Stromal cell of bone marrow (primary cell): ENCODE results near the gene RUNDC3A.

Experiments
- DNase-seq: peaks from one replicate; pipeline ENCODE4 v3.0.0-alpha.2; 2012; ENCODE audit warnings: low read depth

RUNDC3A gene

DNA sequence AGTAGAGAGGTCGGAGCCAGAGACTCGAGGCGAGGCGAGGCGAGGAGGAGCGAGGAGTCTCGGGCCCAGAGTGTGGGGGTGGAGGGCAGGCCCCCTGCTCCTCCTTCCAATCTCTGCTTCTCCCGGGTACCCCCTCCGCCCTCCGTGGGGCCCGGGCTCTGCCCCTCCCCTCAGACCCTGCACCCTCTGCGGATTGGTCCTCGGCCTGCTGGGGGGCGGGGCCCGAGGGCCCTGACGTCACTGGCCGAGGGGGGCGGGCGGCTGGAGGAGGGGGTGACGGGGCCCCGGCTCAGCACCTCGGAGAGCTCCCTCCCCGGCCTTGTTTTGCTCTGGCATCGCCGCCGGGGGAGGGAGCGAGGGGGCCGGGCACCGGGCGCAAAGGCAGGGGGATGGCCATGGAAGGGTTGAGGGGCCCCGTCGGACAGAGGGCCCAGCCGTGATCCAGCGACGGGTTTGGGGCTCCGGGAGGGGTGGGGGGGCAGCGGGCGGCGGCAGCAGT lies at the start of gene RUNDC3A:
Gene RUNDC3A (plus strand): TSS at position 282 of the 499 bp plus-strand sequence. CDS start 232 bp downstream, outside the sequence.
- DNase-seq: peak; percentile 31

DNA sequence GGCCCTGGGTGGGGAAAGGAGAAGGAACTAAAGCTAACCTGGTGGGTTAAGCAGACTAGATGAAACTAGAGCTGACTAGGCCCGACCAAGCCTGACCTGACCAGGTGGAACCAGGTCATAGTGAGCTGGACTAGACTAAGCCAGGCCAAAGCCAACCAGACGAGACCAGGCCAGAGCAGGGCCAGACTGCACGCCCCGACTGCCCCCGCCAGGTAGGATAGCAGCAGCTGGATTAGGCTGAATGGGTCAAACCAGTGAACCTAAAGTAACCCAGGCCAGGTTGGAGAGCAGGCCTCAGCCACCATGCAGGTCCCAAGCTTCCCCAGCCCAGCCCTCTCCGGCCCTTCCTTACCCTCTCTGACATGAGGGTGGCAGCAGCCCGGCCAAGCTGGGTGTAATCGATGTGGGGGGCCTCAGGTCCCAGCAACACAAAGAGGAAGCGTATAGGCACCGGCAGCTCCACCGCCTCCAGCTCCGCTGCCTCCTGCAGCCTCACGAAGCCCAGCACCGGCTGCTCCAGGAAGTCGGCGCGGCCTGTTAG lies 49.5 kb upstream of the RUNDC3A start:
- DNase-seq: no peak

DNA sequence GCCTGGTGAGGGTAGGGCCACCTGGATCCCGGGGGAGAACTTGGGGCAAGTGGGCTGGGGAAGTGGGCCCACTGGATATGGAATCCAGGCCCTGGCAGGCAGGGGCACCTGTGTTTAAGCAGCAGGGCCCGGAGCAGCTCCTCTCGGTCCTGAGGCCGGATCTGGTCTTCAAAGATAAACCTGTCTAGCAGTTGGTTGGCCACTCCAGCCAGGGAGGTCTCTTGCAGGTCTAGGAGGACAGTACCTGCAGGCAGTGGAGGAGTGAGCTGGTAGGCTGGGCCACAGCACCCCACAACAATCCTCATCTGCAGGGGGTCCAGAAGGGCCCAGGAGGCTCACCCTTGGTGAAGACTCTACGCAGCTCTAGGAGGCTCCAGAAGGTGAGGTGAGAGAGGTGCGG lies 48.1 kb upstream of the RUNDC3A start:
- no peak for DNase-seq

DNA sequence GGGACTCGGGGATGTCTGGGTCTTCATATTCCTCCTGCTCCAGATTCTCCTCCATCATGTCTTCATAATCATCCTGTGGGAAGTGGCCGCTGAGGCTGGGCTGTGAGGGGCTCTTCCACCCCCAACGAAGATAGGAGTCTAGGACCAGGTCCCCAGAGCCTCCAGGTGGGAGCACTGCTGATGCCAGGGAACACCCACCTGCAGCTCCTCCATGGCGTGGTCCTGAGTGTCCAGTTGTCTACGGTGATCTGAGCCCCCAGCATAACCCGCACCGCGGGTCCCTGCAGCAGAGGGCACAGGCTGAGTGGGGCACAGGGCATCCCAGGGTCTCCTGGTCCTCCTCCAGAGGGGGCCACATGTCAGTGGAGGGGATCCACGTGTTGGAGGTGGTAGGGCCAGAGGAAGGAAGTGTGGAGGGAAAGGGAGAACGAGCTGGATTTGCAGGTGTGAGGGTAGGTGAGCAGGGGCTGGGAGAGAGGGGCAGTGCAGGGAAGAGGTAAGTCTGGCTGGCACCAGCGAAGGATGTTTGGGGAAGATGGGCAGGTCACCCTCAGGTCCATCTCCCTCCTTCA lies 45.7 kb upstream of the RUNDC3A start:
- DNase-seq: no peak

DNA sequence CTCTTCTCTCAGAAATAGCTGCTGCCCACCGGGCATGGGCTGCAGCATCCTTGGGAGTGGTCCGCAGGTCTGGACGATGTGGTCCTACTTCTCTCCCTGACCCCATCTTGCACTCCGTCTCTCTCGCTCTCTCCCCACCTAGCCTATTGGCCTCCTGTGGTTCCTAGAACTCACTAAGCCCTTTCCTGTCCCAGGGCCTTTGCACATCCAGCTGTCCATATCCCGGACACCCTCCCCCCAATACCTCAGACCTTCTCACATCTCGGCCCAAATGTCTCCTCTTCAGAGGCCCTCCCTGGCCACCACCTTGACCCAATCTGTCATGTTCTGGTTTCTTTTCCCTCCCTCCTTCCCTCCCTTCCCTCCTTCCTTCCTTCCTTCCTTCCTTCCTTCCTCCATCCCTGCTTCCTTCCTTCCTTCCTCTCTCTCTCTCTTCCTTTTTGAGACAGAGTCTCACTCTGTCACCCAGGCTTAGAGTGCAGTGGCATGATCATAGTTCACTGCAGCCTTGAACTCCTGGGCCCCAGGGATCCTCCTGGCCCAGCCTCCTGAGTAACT lies 45.0 kb upstream of the RUNDC3A start:
- DNase-seq: no peak

DNA sequence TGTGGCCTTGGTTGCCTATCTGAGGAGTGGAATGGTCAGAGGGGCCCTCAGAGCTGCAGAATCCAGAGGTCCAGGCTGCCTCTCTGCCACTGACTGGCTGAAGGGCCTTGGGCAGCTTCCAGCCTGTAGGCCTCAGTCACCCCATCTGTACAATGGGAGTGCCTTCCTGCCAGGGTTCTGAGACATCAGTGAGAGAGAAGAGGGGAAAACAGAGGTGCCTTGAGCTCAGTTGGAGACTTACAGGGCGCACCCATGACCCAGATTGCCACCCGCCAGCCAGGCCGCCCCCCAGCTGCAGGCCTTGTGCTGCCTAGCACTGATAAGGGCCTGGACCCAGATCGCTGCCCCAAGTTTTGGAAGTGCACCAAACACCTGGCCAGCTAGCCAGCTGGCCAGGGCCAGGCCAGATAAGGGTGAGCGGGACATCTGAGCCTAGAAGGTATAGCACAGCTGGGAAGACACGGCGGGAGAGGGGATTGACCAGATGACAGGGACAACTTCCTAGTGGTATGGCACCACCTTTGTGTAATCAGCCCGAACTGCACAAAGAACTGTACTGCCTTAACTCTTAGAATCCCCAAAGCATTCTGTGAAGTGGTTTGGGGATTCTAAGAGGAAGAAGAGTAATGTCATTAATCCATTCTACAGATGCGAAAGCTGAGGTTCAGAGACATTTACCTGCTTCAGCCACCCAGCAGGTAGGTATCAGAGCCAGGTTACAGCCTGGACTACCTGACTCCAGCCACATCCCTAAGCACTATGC lies 41.8 kb upstream of the RUNDC3A start:
- DNase-seq: no peak

DNA sequence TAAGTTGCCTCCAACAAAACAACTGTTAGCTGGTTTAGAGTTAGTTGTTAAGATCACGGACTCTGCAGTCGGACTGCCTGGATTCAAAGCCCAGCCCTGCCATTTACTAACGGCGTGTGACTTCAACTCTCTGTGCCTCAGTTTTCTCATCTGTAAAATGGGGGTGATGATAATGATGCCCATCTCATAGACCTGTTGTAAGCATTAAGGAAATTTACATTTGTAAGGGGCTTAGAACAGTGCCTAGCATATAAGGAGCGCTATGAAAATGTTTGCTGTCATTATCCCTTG lies 41.3 kb upstream of the RUNDC3A start:
- DNase-seq: no peak

DNA sequence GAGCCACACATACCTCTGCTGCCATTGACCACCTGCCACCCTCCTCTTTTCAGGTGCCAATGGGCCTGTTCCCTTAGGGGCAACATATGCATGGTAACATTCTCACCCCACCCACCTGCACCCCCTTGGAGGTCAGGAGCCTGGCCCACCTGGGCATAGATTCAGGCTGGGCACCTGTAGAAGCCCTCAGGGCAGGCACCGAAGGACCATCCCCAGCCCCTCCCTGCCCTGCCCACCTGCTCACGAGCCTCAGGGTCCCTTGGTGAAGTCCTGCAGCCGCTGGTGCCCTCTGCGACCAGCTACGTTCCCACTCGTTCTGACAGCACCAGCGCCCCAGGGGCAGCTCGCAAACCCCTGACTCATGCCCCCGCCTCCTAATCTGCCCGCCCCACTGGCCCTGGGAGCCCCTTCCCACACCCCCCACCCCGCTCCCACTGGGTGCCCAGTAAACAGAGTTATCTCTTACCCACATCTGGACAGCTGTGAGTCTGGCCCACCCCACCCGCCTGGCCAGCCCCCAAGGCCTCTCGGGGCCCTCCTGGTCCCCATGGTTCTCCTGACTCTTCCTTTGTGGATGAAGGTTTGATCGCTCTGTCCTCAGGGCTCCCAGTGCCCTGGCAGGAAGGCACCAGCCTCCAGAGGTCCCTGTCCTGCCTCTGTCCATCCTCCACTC lies 40.4 kb upstream of the RUNDC3A start, which contains the start of gene SLC4A1:
Gene SLC4A1 (minus strand): TSS at position 318 of the 673 bp plus-strand sequence. CDS start 5,269 bp downstream, outside the sequence.
- DNase-seq: no peak

DNA sequence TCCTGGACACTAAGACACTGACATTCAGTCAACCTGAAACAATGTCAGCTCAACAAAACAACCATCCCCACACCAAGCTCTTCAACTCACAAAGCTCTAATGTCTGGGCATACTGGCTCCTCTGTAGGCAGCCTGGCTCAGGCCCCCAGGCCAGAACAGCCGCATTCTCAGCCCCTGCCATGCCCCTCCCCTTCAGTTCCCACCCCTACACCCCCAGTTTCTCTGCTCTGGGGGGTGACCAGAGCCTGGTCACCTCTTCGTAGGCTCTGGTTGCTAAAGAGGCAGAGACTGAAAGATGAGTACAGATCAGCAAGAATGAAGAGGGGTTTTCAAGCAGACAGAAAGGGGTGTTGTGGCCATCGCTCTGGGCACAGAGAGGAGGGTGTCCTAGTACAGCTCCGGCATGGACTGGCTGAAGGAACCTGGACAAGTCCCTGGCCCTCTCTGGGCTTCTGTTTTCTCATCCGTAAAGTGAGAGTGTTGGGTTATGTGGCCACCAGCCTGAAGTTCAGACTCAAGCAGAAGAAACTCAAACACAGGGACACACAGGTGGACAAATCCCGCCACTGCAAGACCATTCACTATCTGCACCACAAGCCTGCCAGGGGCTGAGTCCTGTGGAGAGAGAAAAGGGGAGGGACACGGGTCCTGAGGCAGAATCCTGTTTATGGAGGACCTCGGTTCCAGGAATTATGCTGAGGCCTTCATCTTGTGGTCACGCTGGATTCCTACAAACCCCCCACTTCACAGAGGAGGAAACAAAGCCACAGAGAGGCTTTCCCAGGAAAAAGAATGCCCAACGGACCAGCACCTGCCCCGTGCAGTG lies 39.5 kb upstream of the RUNDC3A start:
- DNase-seq: no peak

DNA sequence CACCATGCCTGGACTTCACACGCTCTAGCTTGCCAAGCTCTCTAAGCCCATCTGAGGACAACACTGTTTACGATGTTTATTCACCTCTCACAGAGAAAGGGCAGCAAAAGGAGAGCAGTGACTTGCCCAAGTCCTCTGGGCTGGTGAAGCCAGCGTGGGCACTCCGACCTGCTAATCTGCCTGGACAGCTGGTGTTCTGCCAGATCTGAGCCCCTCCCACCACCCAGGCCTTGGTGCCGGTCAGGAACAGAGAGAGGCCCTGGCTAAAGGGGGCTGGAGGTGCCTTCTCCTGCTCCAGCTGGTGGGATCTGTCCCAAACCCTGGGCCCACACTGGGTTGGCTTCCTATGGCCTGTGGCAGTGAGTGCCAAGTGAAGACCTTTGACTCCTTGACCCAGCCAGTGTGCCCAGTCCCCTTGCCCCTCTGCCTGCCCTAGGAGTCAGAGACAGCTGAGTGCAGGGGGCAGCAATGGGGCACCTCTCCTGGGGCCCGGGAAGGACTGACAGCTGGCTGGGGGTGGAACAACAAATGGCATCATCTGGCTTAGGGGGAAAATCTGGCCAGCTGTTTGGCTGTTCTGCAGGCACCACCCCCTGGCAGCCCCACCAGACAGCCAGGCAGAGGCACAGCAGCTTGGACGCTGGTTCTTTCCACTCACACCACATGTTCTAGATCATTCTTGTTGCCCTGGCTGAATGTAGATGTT lies 38.7 kb upstream of the RUNDC3A start:
- no peak for DNase-seq

DNA sequence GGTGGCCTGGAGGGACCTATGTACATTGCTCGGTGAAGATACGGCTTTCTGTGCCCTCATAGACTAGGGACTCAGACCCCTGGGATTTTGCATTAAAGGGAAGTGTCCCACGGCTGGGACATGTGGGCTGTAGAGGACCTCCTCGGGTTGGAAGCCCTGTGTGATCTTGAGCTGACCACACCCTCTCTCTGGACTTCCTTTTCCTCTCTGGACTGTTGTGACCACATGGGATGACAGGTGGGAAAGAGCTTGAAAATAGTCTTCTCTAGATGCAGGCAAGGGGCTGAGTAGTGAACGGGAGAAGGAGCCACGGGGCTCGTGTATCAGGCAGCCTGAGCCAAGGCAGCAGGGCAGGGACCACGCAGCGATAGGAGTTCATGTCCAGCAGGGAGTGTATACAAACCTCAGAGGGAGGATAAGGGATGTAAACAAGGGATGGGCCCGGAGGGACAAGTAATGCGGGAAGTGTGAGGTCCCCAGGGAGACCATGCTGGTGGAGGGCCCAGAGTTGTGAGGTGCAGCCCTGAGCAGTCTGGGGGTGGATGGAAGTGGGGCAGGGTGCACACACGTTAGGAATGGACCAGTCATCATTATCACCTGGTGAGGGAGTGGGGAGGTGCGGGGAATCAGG lies 36.0 kb upstream of the RUNDC3A start:
- no peak for DNase-seq

DNA sequence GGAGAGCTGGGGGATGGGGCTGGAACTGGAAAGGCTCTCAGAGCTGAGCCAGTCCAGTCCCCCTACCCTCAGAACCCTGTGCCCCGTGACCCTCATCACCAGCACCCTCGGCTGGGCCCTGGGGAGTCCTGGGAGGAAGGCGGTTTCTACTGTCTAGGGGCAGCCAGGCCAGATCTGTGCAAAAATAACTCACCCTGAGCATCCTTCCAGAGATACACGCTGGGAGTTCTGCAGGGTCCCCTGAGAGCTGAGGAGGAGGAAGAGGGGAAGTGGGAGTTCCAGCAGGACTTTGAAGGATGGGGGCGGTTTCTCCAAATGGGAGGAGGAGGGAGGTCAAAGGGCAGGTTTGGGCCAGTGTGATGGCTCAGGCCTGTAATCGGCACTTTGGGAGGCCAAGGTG lies 35.4 kb upstream of the RUNDC3A start:
- DNase-seq: no peak

DNA sequence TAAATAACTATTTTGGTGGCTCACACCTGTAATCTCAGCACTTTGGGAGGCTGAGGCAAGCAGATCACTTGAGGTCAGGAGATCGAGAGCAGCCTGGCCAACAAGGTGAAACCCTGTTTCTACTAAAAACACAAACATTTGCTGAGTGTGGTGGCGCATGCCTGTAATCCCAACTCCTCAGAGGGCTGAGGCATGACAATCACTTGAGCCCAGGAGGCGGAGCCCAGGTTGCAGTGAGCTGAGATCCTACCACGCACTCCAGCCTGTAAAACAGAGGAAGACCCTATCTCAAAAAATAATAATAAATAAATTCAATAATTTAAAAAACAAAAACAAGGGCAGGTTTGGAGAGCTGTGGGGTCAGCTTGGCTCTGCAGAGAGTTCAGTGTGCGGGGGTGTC lies 34.8 kb upstream of the RUNDC3A start:
- no peak for DNase-seq

DNA sequence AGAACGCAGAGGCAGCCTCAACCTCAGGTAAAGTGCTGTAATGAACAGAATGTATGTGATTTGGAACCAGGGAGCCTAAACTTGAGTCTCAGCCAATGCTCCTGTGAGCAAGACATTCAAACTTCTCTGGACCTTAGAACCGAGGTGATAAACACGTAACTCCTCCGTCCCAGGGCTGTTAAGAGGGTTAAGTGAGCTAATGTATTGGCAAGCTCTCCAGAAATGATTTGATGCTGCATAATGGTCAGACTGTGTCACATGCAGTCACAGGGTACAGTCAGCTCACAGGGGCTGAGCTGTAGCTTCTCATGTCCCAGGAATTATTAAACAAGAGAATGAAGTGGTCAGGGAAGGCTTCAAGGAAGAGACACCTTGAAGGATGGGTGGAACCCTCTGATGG lies 30.4 kb upstream of the RUNDC3A start:
- peak; percentile 25 for DNase-seq

DNA sequence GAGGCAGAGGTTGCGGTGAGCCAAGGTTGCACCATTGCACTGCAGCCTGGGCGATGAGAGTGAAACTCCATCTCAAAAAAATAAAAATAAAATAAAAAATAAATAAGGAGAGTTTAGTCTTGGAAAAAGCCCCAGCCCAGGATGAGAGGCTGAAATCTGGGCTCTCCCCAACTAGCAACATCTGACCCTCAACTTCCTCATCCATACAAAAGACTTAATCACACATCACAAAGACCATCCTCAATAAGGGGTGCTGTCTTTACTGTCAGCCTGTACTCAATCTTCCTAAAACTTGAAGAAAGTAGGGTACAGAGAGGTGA lies 29.1 kb upstream of the RUNDC3A start:
- DNase-seq: no peak

DNA sequence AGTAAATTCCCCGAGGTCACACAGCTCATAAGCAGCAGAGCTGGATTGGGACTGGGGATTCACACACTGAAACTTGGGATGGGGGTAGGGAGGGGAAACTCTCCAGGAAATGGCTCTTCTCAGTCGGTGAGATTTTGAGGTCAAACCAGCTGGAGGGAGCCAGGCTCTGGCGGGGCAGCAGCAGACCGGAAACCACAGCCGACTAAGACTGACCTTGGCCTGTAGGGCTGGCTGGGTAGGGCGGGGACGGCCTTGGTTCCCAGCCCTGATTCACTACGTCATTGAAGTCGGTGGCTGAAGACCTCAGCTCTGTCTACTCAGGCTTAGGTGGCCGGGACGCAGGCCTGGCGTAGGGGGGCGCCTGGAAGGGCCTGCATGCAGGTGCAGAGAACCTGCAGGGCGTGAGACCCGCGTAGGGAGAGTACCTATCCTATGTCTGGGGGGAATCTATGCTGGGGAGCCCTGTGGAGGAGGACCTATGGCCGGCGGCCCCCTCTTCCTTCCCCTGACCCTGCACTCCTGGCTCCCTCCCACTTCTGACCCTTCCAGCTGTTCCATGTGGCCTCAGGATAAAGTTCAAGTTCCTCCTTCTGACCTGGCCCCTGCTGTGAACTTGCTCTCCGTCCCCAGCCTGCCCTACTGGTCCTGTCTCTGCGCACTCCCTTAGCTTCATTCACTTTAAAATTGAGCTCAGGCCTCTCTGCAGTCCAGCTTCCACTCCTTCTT lies 28.6 kb upstream of the RUNDC3A start:
- DNase-seq: peak; percentile 81

DNA sequence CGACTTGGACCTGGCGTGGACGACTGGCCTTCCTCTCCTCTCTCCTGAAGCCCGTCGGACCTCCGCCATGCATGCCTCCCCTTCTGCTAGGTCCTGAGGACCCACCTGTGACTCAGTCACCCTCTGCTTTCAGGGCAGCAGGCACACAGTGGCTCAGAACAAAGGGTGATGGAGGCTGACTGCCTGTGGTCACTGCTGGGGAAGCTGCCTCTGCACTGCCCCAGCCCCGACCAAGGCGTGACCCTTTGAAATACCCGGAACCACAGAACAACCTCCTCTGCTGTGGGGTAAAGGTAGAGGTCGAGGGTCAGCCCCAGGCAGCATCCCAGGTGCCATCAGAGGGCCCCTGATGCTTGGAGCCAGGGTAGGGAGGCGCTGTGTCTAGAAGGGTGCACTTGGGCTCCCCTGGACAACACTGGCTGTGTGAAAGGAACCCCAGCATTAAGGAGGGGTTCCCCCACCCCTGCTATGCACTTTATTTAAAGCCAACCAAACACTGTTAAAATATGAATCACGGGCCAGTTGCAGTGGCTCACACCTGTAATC lies 27.9 kb upstream of the RUNDC3A start:
- no peak for DNase-seq

DNA sequence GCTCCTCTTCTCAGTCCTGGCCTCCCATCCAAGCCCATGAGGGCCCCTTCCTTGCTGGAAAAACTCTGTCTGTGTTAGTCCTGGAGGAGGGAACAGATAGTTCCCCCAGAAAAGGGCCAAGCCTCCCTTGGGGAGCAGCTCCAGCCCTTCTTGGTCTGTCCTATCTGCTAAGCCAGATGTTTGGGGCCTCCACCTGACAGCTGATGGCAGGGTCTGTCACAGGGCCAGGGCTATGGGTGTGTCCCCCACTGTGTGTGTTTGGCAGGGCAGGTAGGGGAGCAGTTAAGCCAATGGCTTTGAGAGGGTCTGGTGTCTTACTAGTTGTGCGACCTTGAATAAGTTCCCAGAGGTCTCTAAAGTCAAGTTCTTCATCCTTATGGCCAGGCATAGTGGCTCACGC lies 26.8 kb upstream of the RUNDC3A start:
- DNase-seq: no peak

DNA sequence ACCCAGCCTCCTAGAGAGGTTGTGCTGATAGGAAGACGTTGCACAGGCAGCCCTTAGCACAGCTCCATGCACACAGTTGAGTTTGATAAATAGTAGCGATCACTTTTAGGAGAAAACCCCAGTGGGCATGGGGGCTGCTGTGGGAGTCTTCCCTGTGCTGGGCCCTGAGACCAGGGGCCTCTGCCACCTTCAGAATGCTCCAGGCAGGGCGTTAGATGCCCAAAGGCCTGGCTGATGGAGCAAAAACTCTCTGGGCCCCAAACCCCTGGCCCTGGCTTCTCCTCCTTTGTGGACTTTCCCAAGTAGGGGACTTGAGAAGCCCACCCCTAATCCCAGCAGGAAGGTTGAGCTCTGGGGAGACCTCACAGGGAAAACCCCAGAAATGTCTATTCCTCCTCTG lies 26.1 kb upstream of the RUNDC3A start:
- DNase-seq: no peak
